Measurements from ENCODE around the gene C14orf93.

DNA sequence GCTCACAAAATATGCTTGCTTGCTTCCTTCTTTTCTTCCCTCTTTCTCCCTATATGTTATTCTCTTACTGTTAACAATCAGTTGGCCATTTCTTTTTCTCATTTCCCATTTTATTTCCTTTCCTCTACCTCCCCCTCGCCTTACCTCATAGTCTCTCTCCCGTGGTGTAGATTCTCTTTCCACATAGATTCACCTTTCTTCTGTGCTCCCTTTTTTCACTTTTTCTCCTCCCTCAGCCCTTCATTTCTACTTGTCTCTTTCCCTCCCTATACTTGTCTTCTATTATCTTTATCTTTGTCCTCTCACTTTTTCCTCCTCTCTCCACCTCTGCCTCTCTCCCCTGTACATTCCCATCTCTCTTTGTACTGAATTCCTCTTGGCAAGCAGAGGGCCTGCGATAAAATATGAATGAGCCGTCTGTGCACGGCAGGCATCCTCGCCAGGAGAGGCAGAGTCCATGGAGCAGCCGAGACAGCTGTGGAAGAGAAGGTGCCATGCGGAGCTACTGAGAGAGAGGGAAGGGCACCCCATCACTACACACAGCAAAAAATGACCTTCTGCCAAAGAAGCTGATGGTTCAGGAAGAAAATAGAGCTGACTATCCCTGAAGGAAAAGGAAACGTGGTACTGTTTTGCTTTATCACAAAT lies 12.1 kb downstream of the C14orf93 start:
- TF ChIP-seq, protein P1, sequence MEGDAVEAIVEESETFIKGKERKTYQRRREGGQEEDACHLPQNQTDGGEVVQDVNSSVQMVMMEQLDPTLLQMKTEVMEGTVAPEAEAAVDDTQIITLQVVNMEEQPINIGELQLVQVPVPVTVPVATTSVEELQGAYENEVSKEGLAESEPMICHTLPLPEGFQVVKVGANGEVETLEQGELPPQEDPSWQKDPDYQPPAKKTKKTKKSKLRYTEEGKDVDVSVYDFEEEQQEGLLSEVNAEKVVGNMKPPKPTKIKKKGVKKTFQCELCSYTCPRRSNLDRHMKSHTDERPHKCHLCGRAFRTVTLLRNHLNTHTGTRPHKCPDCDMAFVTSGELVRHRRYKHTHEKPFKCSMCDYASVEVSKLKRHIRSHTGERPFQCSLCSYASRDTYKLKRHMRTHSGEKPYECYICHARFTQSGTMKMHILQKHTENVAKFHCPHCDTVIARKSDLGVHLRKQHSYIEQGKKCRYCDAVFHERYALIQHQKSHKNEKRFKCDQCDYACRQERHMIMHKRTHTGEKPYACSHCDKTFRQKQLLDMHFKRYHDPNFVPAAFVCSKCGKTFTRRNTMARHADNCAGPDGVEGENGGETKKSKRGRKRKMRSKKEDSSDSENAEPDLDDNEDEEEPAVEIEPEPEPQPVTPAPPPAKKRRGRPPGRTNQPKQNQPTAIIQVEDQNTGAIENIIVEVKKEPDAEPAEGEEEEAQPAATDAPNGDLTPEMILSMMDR (IDR thresholded peaks at IDR 0.05) = no peak
- TF ChIP-seq POLR2AphosphoS5 (IDR thresholded peaks at IDR 0.05; ENCODE audit: insufficient read depth in 1 of 2, low read depth in 1 of 2) = no peak
- TF ChIP-seq POLR2A (IDR thresholded peaks at IDR 0.05) = no peak
